Measurements from ENCODE around the gene SLCO2A1. TPM values are rescaled to one million over a fixed set of nuclear protein-coding genes. Genes with fewer than 3 reads are reported as not detected.

SLCO2A1 gene
- total and polyA plus RNA-seq, 2 of the 4 experiments (the other 2 are of a cell fraction) = under 0.01 to 1.5 TPM

- H3K4me3 ChIP-seq (ENCODE audit: insufficient read depth, low read depth, low read length) = no peak overlapping the region
- no peak overlapping the region for H2BK5ac ChIP-seq (ENCODE audit: low read depth, low read length, poor library complexity, severe bottlenecking)
- CTCF ChIA-PET = no interaction called here
- H3K9ac ChIP-seq (ENCODE audit: low read depth, low read length) = no peak overlapping the region
- no peak overlapping the region for H4K91ac ChIP-seq (ENCODE audit: insufficient read depth, low read depth, low read length)
- H4K8ac ChIP-seq (ENCODE audit: low read depth in 2 of 2, low read length in 2 of 2) = no peak overlapping the region
- H3K56ac ChIP-seq (ENCODE audit: extremely low read depth, insufficient read depth, low read length) = no peak overlapping the region
- no peak overlapping the region for H2BK120ac ChIP-seq (ENCODE audit: low read depth, low read length)
- H3K27me3 ChIP-seq (ENCODE audit: control insufficient read depth, insufficient read depth, low read length) = no peaks in the 10 kb centered on the region
- POLR2A ChIA-PET (ENCODE audit: unreplicated experiment) = no interaction called here
- in situ Hi-C loops (cut with MboI; ENCODE audit: low sequenced_read_pairs) = no loop called here
- no peak overlapping the region for H3K4ac ChIP-seq (ENCODE audit: low read depth, low read length)
- no peak overlapping the region for H2AK5ac ChIP-seq (ENCODE audit: low read depth, low read length)
- H3K79me1 ChIP-seq (ENCODE audit: low read depth in 1 of 2, low read length in 2 of 2) = no peaks in the 10 kb centered on the region
- H2BK20ac ChIP-seq (ENCODE audit: low read depth, low read length) = no peak overlapping the region
- no peaks in the 10 kb centered on the region for H3K9me1 ChIP-seq (ENCODE audit: insufficient read depth, low read length)
- no peaks in the 10 kb centered on the region for H3K36me3 ChIP-seq (ENCODE audit: control insufficient read depth, insufficient read depth, low read length)
- H3K23ac ChIP-seq (ENCODE audit: low read depth, low read length) = no peak overlapping the region
- no TSS peak for BruUV-seq (replicated peaks)
- no peak overlapping the region for H2BK15ac ChIP-seq (ENCODE audit: low read depth, low read length)
- no peak overlapping the region for H3K18ac ChIP-seq (ENCODE audit: low read depth, low read length)
- ATAC-seq (ENCODE audit: low read depth) (no peak), DNase-seq (no peak)
- no peak overlapping the region for H3K4me2 ChIP-seq (ENCODE audit: low read depth, low read length)
- intact Hi-C loops (cut with micrococcal nuclease) = no loop called here
- H2AFZ ChIP-seq (replicated peaks; ENCODE audit: low read length, poor library complexity) = no peak overlapping the region
- no peaks in the 10 kb centered on the region for H3K4me1 ChIP-seq (ENCODE audit: control insufficient read depth, insufficient read depth, low read length)
- no peak overlapping the region for H3K14ac ChIP-seq (replicated peaks; ENCODE audit: low read depth, low read length)
- peaks cover 10% of the 10 kb centered on the region for H3K9me3 ChIP-seq (ENCODE audit: control insufficient read depth, insufficient read depth, low read length)
- no peak overlapping the region for H4K5ac ChIP-seq (ENCODE audit: low read depth, low read length)
- TF ChIP-seq RCOR1 (IDR thresholded peaks at IDR 0.05; ENCODE audit: insufficient replicate concordance, low read length) = no peak
- no peak for TF ChIP-seq SMC3 (IDR thresholded peaks at IDR 0.05; ENCODE audit: low read depth, low read length)
- TF ChIP-seq MAFK (IDR thresholded peaks at IDR 0.05; ENCODE audit: low read depth, low read length) = no peak
- no peak for TF ChIP-seq BHLHE40 (IDR thresholded peaks at IDR 0.05; ENCODE audit: low read depth, low read length)
- no peak for TF ChIP-seq MXI1 (IDR thresholded peaks at IDR 0.05; ENCODE audit: borderline replicate concordance, low read depth, low read length)
- no peak for TF ChIP-seq MAZ (IDR thresholded peaks at IDR 0.05; ENCODE audit: borderline replicate concordance, low read depth, low read length)
- no peak for TF ChIP-seq FOS (IDR thresholded peaks at IDR 0.05; ENCODE audit: low read depth, low read length)
- no peak for TF ChIP-seq POLR2A (IDR thresholded peaks at IDR 0.05; ENCODE audit: low read depth, low read length)
- TF ChIP-seq NFE2L2 (IDR thresholded peaks at IDR 0.05; ENCODE audit: low read depth, low read length) = no peak
- no peak for TF ChIP-seq CHD1 (IDR thresholded peaks at IDR 0.05; ENCODE audit: low read depth, low read length)
- no peak for TF ChIP-seq CTCF (conservative IDR thresholded peaks at IDR 0.05; ENCODE audit: low read depth, low read length)
- TF ChIP-seq RFX5 (IDR thresholded peaks at IDR 0.05; ENCODE audit: low read depth, low read length) = no peak
- TF ChIP-seq ELK1 (IDR thresholded peaks at IDR 0.05; ENCODE audit: borderline replicate concordance, low read depth, low read length) = no peak
- no peak overlapping the region for H3K27ac ChIP-seq (ENCODE audit: insufficient read depth, low read length)
- H2AK9ac ChIP-seq (replicated peaks; ENCODE audit: low read depth, low read length, poor library complexity) = no peak overlapping the region
- no peaks in the 10 kb centered on the region for H4K20me1 ChIP-seq (ENCODE audit: insufficient read depth, low read length)
- dilution Hi-C loops (cut with HindIII; ENCODE audit: low sequenced_read_pairs, unreplicated experiment) = no loop called here
These were observed 14.7 kb upstream of the SLCO2A1 start for GRCh38 chr3:134044459-134044858.
